OCI-LY1 (cell line): ENCODE measurements around the gene EXOC6B.

Experiments
- H2AFZ ChIP-seq: fragments of 200-600 bp; sonication (generic), shearing (Covaris generic); 2 replicates; pipeline ENCODE4 v1.6.0; 2014; ENCODE audit warnings: antibody characterized with exemption, mild to moderate bottlenecking, low read length
- H3F3A ChIP-seq: fragments of 200-600 bp; sonication (generic), shearing (Covaris generic); 2 replicates; pipeline ENCODE4 v1.6.0; 2014; ENCODE audit warnings: mild to moderate bottlenecking, antibody characterized with exemption, low read length, moderate library complexity; ENCODE audit not compliant: insufficient read depth
- H3K27ac ChIP-seq: fragments of 200-600 bp; sonication (generic); 2 replicates; pipeline ENCODE4 v1.5.1; 2014; ENCODE audit warnings: low read length, mixed run types, mild to moderate bottlenecking, low read depth; ENCODE audit not compliant: poor library complexity, severe bottlenecking
- H3K27me3 ChIP-seq: fragments of 200-600 bp; sonication (generic); 2 replicates; pipeline ENCODE4 v1.6.0; 2014; ENCODE audit warnings: antibody characterized with exemption, mild to moderate bottlenecking, low read length, moderate library complexity; ENCODE audit not compliant: insufficient read depth
- H3K36me3 ChIP-seq: fragments of 200-600 bp; sonication (generic); 2 replicates; pipeline ENCODE4 v1.6.1; 2014; ENCODE audit warnings: mild to moderate bottlenecking, antibody characterized with exemption, low read length, moderate library complexity, mixed read lengths; ENCODE audit not compliant: insufficient read depth
- H3K4me1 ChIP-seq: fragments of 200-600 bp; sonication (generic); 2 replicates; pipeline ENCODE4 v1.5.1; 2014; ENCODE audit warnings: mild to moderate bottlenecking, low read length, moderate library complexity; ENCODE audit not compliant: insufficient read depth, severe bottlenecking
- H3K4me2 ChIP-seq: fragments of 200-600 bp; sonication (generic), shearing (Covaris generic); 2 replicates; pipeline ENCODE4 v1.6.1; 2014; ENCODE audit warnings: low read length
- H3K4me3 ChIP-seq: fragments of 200-600 bp; sonication (generic); 2 replicates; pipeline ENCODE4 v1.5.1; 2014; ENCODE audit warnings: low read length, low read depth, mild to moderate bottlenecking, mixed read lengths; ENCODE audit not compliant: poor library complexity, severe bottlenecking
- H3K79me2 ChIP-seq: fragments of 200-600 bp; shearing (Covaris generic); 2 replicates; pipeline ENCODE4 v1.6.1; 2016; ENCODE audit warnings: mixed run types, low read length, mixed read lengths; ENCODE audit not compliant: insufficient read depth
- H3K9ac ChIP-seq: fragments of 200-600 bp; sonication (generic), shearing (Covaris generic); 2 replicates; pipeline ENCODE4 v1.6.1; 2014; ENCODE audit warnings: mild to moderate bottlenecking, low read length, mixed read lengths
- H3K9me2 ChIP-seq: fragments of 200-600 bp; sonication (generic), shearing (Covaris generic); 2 replicates; pipeline ENCODE4 v1.6.1; 2014; ENCODE audit warnings: low read depth, mild to moderate bottlenecking, low read length, mixed read lengths
- H3K9me3 ChIP-seq: fragments of 200-600 bp; shearing (Covaris generic); 2 replicates; pipeline ENCODE4 v1.6.1; 2014; ENCODE audit warnings: low read length, mixed read lengths
- H4K20me1 ChIP-seq: fragments of 200-600 bp; sonication (generic), shearing (Covaris generic); 2 replicates; pipeline ENCODE4 v1.6.0; 2016; ENCODE audit warnings: mild to moderate bottlenecking, low read length; ENCODE audit not compliant: insufficient read depth
- EZH2 ChIP-seq: fragments of 200-600 bp; sonication (generic), shearing (Covaris generic); IDR thresholded peaks from 2 replicates; pipeline ENCODE4 v1.8.0; 2017; ENCODE audit warnings: borderline replicate concordance, mixed run types, mild to moderate bottlenecking, antibody characterized with exemption, low read length, moderate library complexity, mixed read lengths
- TF ChIP-seq, protein P1 (sequence below): fragments of 200-600 bp; sonication (generic), shearing (Covaris generic); IDR thresholded peaks from 2 replicates; pipeline ENCODE4 v1.5.1; 2017; ENCODE audit warnings: mild to moderate bottlenecking, antibody characterized with exemption, low read length, moderate library complexity, mixed read lengths

EXOC6B gene

DNA sequence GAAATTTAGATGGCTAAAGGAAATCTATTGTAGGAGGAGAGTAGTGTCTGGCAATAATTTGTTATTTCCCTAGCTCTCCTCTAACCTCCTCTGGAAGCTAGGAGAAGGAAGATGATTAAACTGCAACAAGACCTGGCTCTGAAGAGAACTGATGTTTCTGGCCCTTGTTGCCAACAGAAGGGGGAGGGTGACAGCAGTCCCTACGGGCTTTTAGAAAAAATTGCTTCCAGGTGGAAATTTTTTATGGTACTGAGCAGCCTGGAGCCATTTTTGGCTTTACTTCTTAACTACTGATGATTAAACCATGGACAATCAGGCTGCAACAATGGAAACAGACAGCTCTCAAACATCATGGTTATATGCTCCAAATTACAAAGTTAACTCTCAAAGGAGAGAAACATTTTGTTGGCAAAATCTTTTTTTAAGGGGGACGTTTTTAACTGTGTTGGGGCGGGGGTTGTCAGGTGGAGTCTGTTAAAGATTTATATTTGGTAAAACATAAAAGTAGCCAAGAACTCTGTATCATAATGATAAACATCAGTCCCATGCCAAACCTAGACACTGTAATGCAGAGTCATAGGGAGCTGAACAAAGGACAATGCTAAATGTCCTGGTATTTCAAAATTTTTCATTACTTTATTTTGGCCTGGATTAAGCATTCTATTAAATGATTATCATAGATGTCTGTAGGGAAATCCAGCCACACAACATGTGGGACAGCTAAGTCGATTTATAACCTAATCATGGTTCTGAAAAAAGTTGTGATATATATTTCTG lies 70.0 kb downstream of the EXOC6B start:
- Histone ChIP-seq H3K27me3 (no peaks in the 10 kb centered on the region), H3K79me2 (no peaks in the 10 kb centered on the region), H3K4me1 (no peaks in the 10 kb centered on the region), H3K9ac (no peak overlapping the region), H2AFZ (no peak overlapping the region), H3K4me2 (no peak overlapping the region), H3F3A (no peaks in the 10 kb centered on the region), H3K27ac (no peak overlapping the region), H3K9me3 (no peaks in the 10 kb centered on the region), H4K20me1 (no peaks in the 10 kb centered on the region), H3K4me3 (no peak overlapping the region), H3K9me2 (no peaks in the 10 kb centered on the region; the same call in 1 of the 2 replicates), H3K36me3 (no peaks in the 10 kb centered on the region)
- no peak for TF ChIP-seq EZH2

DNA sequence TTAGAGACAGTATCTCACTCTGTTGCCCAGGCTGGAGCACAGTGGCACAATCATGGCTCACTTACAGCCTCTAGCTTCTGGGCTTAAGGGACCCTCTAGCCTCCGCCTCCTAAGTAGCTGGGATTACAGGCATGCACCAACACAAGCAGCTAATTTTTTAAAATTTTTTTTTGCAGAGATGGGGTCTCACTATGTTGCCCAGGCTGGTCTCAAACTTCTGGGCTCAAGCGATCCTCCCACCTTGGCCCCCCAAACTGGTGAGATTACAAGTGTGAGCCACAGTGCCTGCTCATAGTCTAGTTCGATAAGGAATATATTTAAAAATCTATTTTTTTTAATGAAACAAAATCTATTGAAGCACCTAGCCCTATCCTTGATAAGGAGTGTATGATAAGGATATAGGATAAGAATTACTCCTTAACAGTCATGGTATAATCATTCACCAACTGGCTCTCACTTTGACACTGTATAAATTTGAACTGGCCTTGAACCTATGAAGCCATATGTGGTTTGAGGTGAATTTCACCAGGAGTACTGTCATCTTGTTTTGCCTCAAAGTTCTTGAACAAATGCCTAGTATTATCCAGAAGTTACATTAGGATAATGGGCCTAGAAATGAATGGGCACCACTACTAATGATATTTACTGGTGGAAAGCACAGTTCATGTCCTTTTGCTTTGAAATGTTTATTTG lies 71.1 kb downstream of the EXOC6B start:
- Histone ChIP-seq H3K4me1 (no peaks in the 10 kb centered on the region), H3K79me2 (no peaks in the 10 kb centered on the region), H3K4me3 (no peak overlapping the region), H3K9me2 (no peaks in the 10 kb centered on the region), H3K36me3 (no peaks in the 10 kb centered on the region), H3F3A (no peaks in the 10 kb centered on the region), H3K27me3 (no peaks in the 10 kb centered on the region), H3K9me3 (no peaks in the 10 kb centered on the region), H3K9ac (no peak overlapping the region), H2AFZ (no peak overlapping the region), H4K20me1 (no peaks in the 10 kb centered on the region), H3K4me2 (no peak overlapping the region), H3K27ac (no peak overlapping the region)
- TF ChIP-seq EZH2, result no peak
- TF ChIP-seq, protein P1, sequence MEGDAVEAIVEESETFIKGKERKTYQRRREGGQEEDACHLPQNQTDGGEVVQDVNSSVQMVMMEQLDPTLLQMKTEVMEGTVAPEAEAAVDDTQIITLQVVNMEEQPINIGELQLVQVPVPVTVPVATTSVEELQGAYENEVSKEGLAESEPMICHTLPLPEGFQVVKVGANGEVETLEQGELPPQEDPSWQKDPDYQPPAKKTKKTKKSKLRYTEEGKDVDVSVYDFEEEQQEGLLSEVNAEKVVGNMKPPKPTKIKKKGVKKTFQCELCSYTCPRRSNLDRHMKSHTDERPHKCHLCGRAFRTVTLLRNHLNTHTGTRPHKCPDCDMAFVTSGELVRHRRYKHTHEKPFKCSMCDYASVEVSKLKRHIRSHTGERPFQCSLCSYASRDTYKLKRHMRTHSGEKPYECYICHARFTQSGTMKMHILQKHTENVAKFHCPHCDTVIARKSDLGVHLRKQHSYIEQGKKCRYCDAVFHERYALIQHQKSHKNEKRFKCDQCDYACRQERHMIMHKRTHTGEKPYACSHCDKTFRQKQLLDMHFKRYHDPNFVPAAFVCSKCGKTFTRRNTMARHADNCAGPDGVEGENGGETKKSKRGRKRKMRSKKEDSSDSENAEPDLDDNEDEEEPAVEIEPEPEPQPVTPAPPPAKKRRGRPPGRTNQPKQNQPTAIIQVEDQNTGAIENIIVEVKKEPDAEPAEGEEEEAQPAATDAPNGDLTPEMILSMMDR, result no peak

DNA sequence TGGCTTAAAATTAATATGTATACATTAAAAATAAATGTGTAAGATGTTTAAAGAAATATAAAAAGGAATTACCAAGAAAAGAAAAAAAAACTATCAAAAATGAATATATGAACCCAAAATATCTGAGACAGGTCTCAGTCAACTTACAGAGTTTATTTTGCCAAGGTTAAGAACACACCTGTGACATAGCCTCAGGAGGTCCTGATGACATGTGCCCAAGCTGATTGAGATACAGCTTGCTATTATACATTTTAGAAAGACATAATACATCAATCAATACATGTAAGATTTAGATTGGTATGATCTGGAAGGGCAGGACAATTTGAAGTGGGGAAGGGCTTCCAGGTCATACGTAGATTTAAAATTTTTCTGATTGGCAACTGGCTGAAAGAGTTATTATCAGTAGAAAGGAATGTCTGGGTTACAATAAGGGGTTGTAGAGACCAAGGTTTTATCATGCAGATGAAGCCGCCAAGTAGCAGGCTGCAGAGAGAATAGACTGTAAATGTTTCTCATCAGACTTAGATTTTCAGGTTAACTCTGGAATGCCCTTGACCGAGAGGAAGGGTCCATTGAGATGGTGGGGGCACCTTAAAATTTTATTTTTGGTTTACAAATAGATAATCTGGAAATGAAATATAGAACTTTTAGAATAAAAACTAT lies 74.7 kb downstream of the EXOC6B start:
- Histone ChIP-seq H3K9me3 (no peaks in the 10 kb centered on the region), H3K27me3 (no peaks in the 10 kb centered on the region), H2AFZ (no peak overlapping the region), H4K20me1 (no peaks in the 10 kb centered on the region), H3K4me2 (no peak overlapping the region), H3K9me2 (no peaks in the 10 kb centered on the region), H3K27ac (no peak overlapping the region), H3K9ac (no peak overlapping the region), H3K36me3 (no peaks in the 10 kb centered on the region), H3K79me2 (no peaks in the 10 kb centered on the region), H3K4me1 (no peaks in the 10 kb centered on the region), H3F3A (no peaks in the 10 kb centered on the region), H3K4me3 (no peak overlapping the region)
- TF ChIP-seq EZH2, result no peak
- TF ChIP-seq, protein P1, result no peak
